HG03457 (cell line): Measurements from ENCODE around the gene IL13.

Source experiments
- ATAC-seq: cut with Tn5 transposase; IDR thresholded peaks from one replicate; pipeline ENCODE4 v1.9.1; 2021; ENCODE audit warnings: moderate number of reproducible peaks; ENCODE audit not compliant: unreplicated experiment

IL13 gene

GRCh38 chr5:132669966-132670882 is 12.3 kb downstream of the IL13 start:
- no peak for ATAC-seq

GRCh38 chr5:132671000-132671399 is 13.0 kb downstream of the IL13 start:
- no peak for ATAC-seq

- no peak for ATAC-seq
Measured at GRCh38 chr5:132673488-132673887, 15.5 kb downstream of the IL13 start.

- no peak for ATAC-seq
Measured at GRCh38 chr5:132673939-132674630, 16.1 kb downstream of the IL13 start, which contains the start of gene IL4. TSS of gene IL4 (plus strand) at chr5:132673989. CDS start at chr5:132674051, 62 bp downstream.

GRCh38 chr5:132674671-132675506 is 16.9 kb downstream of the IL13 start:
- peak; percentile 55 for ATAC-seq

GRCh38 chr5:132675936-132676689 is 18.1 kb downstream of the IL13 start:
- ATAC-seq, result no peak

GRCh38 chr5:132677191-132677590 is 19.2 kb downstream of the IL13 start:
- no peak for ATAC-seq

- ATAC-seq, result no peak
Measured at GRCh38 chr5:132677682-132678400, 19.9 kb downstream of the IL13 start.

GRCh38 chr5:132678735-132679134 is 20.8 kb downstream of the IL13 start:
- ATAC-seq, result no peak

GRCh38 chr5:132679166-132679565 is 21.2 kb downstream of the IL13 start:
- no peak for ATAC-seq

- ATAC-seq, result no peak
Measured at GRCh38 chr5:132679717-132680380, 21.9 kb downstream of the IL13 start.

- no peak for ATAC-seq
Measured at GRCh38 chr5:132680780-132681475, 23.0 kb downstream of the IL13 start.

- ATAC-seq, result no peak
Measured at GRCh38 chr5:132681476-132681831, 23.5 kb downstream of the IL13 start.

- ATAC-seq, result no peak
Measured at GRCh38 chr5:132681983-132682382, 24.0 kb downstream of the IL13 start.

- ATAC-seq, result no peak
Measured at GRCh38 chr5:132684491-132684890, 26.5 kb downstream of the IL13 start.

- ATAC-seq, result no peak
Measured at GRCh38 chr5:132684922-132685720, 27.1 kb downstream of the IL13 start.

- ATAC-seq, result no peak
Measured at GRCh38 chr5:132686193-132686592, 28.2 kb downstream of the IL13 start.

GRCh38 chr5:132687995-132688394 is 30.0 kb downstream of the IL13 start:
- no peak for ATAC-seq
